ENCODE measurements around the gene PHF21A. TPM values are rescaled to one million over a fixed set of nuclear protein-coding genes. Genes with fewer than 3 reads are reported as not detected.

Gene PHF21A
- total RNA-seq, 2 donors from 2014 or later = 53.0 to 54.6 TPM

DNA sequence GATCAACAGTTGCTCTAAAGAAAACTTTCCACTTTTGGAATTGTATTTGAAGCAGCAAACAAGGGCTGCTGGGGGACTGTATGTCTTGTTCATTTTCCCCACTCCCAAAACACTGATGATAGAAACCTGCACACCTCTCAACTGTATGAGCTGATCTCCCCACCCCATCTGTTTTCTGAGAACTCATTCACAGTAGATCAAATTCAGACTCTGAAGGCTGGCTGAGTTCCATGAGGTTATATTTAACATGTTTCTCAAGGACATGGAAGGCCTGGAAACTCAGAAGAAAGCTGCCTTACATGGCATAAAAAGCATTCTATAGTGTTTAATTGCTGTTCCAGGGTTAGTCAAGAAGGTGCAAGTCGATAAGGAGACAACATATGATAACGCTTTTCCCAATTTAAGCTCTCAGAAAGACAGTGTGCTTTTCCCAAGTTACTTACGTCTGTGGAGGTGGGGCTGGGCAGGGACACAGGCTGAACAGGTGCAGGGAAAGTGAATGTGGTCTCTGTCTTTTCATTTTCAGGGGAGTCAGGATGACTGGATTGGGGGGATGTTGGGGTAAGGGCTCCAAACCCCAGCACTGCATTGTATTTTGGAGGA, 175.8 kb downstream of the PHF21A start:
- no peak for ATAC-seq
- no peaks in the 10 kb centered on the region for H3K9me3 Mint-ChIP-seq
- H3K36me3 Mint-ChIP-seq = no peaks in the 10 kb centered on the region
- no peak for DNase-seq (ENCODE audit: low spot score in 2 of 2)
- H3K27ac Mint-ChIP-seq = no peak overlapping the region

DNA sequence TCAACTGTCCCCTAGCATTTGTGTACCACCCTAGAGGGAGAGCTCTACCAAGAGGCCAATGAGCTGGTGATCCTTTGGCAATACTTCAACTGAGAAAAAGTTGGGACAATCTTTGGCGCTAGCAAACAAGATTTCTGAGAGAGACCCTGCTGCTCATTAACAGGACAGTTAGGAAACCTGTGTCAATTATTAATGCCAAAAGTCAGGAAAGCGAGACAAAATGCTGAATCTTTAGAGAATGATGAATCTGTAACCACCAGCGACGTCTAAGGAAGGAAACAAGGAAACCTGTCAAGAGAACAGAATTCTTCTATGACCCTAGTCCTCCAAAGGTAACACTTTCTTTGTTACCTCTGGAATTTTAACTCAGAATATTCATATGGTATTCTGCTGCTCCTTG, 178.9 kb downstream of the PHF21A start:
- peak overlapping the region in 1 of 2 donors; percentile 47 for H3K27ac Mint-ChIP-seq
- H3K9me3 Mint-ChIP-seq = no peaks in the 10 kb centered on the region
- no peak for ATAC-seq
- H3K36me3 Mint-ChIP-seq = no peaks in the 10 kb centered on the region
- no peak for DNase-seq (ENCODE audit: low spot score in 2 of 2)

DNA sequence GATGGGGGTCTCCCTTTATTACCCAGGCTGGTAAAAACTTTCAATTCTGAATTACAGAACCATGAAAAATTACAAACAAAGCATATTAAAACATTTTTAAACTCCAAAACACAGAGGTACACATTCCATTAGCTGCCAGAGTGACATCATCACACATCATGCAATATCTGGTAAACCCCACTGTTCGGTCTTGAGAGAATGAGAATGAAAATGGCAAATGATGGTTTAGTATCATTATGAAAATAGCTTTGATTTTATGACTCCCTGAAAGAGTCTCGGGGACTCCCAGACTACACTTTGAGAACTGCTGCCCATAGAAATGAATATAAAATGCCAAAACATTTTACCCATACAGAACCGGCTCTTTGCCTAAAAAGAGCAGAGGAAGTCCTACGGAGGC, 180.0 kb downstream of the PHF21A start:
- Mint-ChIP-seq H3K9me3 (no peaks in the 10 kb centered on the region), H3K27ac (no peak overlapping the region), H3K36me3 (no peaks in the 10 kb centered on the region)
- no peak for DNase-seq (ENCODE audit: low spot score in 2 of 2)
- peak; percentile 37 to 63 for ATAC-seq

DNA sequence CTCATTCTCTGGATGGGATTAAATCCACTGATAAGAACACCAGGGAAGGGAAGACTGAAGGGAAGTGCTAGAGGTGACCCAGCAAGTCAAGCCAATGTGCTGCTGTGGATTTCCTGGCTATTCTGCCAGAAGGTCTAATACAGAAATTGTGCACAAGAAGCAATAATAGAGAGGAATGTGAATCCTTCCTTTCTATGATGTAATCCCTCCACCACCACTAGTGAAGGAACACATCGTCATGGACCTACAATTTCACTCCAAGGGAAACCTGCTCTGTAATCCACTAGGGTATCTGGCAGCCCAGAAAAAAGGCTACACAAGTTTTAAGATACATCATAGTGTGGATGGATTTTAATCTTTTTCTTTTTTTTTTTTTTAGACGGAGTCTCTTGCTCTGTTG, 181.4 kb downstream of the PHF21A start:
- Mint-ChIP-seq H3K36me3 (no peaks in the 10 kb centered on the region), H3K27ac (no peak overlapping the region), H3K9me3 (no peaks in the 10 kb centered on the region)
- ATAC-seq (no peak), DNase-seq (ENCODE audit: low spot score in 2 of 2) (no peak)

DNA sequence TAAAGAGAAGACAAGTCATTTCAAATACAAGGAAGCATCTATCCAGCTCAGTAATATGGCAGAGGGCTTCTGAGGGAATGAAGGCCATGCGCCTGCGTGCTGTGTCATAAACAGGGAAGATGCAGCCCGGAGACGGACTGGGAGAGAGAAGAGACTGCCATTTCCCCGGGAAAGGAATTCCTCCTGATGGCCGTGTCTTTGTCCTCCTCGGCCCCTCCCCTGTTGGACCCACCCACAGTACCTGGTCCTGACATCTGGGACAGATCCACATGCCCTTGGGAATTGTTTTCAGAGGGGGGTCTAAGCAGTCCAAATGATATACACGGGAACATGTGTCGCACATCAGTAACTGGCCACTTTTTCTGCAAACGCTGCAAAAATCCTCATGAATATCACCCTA, 183.3 kb downstream of the PHF21A start:
- H3K27ac Mint-ChIP-seq = no peak overlapping the region
- ATAC-seq (no peak), DNase-seq (ENCODE audit: low spot score in 2 of 2) (no peak)
- no peaks in the 10 kb centered on the region for H3K9me3 Mint-ChIP-seq
- no peaks in the 10 kb centered on the region for H3K36me3 Mint-ChIP-seq

DNA sequence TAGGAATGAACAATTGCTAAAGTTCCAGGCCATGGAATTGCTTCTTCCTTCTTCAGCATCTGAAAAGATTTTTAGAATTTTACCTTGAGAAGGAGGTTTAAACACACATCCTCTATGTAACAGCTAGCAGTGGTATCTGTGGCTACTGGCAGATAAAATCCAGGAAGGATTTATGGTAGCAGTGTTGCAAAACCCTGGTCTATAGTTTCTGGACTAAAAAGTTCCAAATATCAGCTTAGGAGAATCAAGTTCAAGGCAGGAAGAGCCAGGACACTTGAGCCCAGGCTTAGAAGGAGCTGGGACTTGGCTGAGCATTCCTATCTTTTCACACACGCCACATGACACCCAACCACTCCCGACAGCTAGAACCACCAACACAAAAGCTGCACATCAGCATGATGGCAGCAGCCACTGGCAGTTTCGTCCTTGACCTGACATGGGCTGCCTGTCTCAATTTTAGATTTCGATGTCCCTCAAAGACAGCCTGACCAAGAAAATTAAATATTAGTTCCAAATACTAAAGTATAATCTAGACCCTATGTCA, 184.7 kb downstream of the PHF21A start:
- Mint-ChIP-seq H3K9me3 (no peaks in the 10 kb centered on the region), H3K27ac (no peak overlapping the region), H3K36me3 (no peaks in the 10 kb centered on the region)
- ATAC-seq (no peak), DNase-seq (ENCODE audit: low spot score in 2 of 2) (no peak)

DNA sequence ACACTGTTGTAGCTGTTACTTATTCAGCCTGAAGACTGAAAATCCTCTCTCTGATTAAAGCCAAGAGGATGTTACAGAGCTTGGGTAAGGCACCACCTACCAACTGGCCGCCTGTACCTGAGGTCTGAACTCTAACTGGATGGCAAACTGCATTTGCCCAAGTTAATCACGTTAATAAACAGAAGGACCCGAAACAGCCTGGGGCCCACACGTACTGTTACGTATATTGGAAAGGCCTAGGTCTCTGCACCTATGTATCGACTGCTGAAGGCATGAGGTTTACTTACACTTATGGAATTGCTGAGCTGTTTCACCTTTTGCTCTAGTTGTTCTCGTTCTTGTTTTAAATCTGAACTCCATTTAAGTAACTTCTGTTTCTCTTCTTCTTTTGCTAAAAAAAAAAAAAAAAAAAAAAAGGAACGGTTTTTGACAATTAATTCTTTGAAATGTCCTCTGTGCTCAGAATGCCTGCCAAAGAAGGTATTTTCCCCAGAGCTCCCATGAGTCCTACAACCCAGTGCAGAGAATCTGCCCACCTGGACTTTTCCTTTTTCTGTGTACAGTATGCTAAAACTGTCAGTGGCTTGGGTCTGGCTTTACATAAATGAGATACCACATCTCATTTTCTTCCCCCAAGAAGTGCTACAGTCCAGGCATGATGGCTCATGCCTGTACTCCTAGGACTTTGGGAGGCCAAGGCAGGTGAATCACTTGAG, 185.7 kb downstream of the PHF21A start:
- Mint-ChIP-seq H3K27ac (no peak overlapping the region), H3K9me3 (no peaks in the 10 kb centered on the region), H3K36me3 (no peaks in the 10 kb centered on the region)
- ATAC-seq = no peak
- DNase-seq (ENCODE audit: low spot score in 2 of 2) = no peak

DNA sequence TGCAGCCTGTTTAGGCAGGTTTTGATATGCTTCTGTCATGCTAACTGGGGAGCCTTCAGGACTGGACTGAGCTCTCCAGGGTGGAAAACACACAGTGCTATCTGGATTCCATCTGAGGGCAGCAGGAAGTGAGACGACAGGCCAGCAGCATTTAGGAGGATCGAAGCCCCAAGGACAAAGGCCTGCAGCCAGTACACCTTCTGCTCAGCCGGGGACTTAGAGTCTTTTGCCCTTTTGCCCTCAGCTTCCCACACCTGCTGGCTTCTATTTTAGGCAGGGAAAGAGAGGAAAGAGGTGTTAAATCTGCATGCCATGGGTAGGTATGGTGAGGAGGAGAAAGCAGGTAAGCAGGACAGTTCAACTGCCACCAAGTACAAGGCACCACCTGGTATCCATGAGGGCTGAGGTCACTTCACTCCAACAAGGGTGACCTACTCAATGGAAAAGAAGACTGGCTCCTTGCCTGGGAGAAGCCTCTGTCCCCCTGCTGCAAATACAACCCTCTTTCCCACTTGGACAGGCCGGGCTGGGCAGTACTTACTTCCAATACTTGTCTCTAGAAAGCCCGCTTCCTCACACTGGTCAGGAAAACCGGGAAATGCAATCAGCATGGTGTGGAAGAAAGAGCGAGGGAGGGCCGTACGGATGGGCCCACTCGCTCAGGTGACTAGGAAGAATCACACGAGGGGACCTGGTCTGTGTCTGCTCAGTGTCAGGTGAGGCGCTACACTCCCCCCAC, 186.5 kb downstream of the PHF21A start:
- Mint-ChIP-seq H3K27ac (no peak overlapping the region), H3K36me3 (no peaks in the 10 kb centered on the region), H3K9me3 (no peaks in the 10 kb centered on the region)
- ATAC-seq = no peak
- DNase-seq (ENCODE audit: low spot score in 2 of 2) = no peak

DNA sequence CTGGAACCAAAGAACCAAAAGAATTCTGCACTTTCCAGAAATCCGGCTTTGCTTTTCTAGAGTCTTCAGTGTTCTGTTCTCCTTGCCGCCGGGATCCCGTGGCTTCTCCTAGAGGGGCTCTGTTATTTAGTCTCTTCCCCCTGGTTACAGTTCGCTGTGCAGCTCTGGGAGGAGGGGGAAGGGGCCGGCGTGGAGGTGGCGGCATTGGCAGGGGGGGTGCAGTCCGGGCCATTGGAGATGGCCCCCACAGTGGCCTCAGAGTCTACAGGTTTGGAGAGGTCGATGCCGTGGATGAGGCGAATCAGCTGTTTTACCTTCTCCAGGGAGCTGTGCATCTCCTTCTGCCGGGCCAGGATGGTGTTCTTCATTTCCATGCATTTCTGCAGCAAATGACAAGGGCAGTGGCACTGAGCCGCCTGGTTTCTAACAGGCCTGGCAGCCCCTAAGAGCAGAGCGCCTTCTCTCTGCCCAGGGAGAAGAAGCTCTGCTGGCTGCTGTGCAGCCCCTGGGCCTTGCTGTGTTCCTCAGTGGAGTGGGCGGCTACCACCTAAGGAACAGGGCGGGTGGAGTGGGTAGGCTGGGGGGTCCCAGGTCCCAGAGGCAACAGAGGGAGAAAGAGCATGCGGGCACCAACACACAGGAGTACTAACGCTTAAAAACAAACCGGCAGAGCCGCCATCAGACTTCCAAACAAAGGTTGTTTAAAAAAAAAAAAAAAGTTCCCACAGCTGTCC, 187.2 kb downstream of the PHF21A start:
- no peaks in the 10 kb centered on the region for H3K36me3 Mint-ChIP-seq
- no peaks in the 10 kb centered on the region for H3K9me3 Mint-ChIP-seq
- no peak for DNase-seq (ENCODE audit: low spot score in 2 of 2)
- H3K27ac Mint-ChIP-seq = no peak overlapping the region
- ATAC-seq = no peak

DNA sequence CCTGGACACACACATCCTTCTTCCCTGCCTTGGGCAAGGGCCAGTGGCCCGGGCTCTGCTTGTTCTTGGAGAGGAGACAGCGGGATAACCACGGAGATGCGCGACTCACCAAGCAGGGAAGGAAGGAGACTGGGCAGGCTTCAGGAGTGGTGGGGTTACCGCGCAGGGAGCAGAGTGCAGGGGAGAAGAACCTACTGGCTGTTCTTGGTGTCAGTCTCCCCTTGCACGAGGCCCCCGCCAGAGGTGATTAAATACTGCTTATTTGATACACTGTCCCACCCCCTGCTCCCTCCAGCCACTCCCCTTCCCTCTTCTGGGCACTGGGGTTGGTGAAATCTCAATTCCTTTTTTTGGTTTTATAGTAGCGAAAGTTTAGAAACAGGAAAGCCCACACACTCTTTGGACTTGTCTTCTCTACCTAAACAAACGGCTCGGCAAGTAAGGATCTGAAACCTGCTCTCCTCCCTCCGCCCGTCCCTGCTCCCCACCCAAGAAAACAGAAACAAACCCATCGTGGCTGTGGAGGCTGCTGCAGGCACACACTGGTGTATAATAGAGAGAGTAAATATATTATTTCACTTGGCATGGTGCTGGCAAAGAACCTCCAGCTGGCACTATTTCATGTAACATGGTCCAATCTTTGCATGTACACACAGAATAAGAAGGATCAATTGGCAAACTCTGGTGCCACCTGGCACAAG, 188.0 kb downstream of the PHF21A start:
- no peak for ATAC-seq
- DNase-seq (ENCODE audit: low spot score in 2 of 2) = no peak
- Mint-ChIP-seq H3K36me3 (no peaks in the 10 kb centered on the region), H3K27ac (peak overlapping the region in 1 of 2 donors; percentile 53), H3K9me3 (no peaks in the 10 kb centered on the region)

DNA sequence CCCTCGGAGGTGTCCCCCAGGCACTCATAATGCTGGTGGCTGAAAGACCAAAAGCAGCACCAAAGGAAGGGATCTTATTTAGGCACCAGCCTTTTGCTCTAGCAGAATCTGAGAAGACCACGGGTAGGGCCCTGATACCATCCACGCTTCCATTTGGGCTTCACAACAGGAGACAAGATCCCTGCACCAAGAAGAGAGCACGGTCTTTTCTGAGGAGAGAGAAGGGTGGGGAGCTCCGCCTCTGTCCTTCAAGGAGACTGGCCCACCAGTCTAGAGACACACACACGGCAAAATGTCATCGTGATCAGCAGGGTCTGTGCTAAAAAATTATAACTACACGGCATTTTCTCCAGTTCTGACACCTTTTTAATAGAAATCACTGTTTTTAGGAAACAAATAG, 189.0 kb downstream of the PHF21A start:
- H3K27ac Mint-ChIP-seq = peak overlapping the region in 1 of 2 donors; percentile 81
- no peaks in the 10 kb centered on the region for H3K36me3 Mint-ChIP-seq
- no peak for DNase-seq (ENCODE audit: low spot score in 2 of 2)
- H3K9me3 Mint-ChIP-seq = no peaks in the 10 kb centered on the region
- no peak for ATAC-seq

DNA sequence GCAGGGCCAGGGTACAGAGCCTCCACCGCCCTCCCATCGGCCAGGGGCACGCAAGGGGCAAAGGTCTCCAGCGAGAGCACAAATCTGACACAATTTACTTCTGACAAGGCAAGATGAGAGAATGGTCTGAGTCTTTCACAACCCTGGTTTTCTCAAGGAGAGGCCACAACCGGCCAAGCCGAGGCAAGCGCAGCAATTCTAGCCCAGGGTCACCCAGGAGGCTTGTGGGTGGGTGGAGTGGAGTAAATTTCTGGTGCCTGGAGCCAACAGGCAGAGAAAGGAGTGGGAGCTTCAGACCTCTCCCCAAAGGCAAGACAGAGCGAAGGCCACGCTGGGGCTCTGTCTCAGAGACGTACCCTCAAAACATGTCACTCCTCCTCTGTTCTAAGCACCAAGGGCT, 189.5 kb downstream of the PHF21A start:
- H3K27ac Mint-ChIP-seq = peak overlapping the region; percentile 81
- H3K9me3 Mint-ChIP-seq = no peaks in the 10 kb centered on the region
- DNase-seq (ENCODE audit: low spot score in 2 of 2) (no peak), ATAC-seq (no peak)
- no peaks in the 10 kb centered on the region for H3K36me3 Mint-ChIP-seq

DNA sequence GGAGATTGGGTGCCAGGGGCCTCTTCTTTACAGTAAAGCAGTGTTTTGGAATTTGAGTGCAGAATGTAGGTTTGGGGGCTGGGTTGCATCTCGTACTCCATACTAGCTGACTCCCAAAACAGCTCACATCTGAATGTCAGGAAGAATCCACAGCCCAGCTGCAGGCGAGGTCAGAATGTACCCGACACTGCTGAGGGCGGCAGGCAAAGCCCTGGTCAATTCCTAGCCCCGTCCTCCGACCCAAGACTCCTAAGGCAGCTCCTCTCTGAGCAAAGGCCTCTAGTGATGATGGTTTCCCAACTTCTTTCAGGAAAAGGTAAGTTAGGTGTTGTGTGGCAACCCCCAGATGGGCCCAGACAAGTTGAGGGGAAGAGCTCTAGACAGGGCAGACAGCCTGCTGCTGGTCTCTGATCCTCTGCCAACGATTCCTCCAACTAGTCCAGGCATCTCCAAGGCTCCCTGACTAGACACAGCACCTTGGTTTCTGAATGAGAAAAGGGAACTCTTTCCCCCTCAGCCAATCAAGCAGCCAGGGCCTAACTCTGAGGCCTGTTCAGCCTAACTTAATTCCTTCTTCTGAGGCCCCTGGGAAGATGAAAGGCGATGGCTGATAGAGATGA, 190.2 kb downstream of the PHF21A start:
- DNase-seq (ENCODE audit: low spot score in 2 of 2) (no peak), ATAC-seq (no peak)
- no peaks in the 10 kb centered on the region for H3K36me3 Mint-ChIP-seq
- no peaks in the 10 kb centered on the region for H3K9me3 Mint-ChIP-seq
- peak overlapping the region; percentile 81 for H3K27ac Mint-ChIP-seq

DNA sequence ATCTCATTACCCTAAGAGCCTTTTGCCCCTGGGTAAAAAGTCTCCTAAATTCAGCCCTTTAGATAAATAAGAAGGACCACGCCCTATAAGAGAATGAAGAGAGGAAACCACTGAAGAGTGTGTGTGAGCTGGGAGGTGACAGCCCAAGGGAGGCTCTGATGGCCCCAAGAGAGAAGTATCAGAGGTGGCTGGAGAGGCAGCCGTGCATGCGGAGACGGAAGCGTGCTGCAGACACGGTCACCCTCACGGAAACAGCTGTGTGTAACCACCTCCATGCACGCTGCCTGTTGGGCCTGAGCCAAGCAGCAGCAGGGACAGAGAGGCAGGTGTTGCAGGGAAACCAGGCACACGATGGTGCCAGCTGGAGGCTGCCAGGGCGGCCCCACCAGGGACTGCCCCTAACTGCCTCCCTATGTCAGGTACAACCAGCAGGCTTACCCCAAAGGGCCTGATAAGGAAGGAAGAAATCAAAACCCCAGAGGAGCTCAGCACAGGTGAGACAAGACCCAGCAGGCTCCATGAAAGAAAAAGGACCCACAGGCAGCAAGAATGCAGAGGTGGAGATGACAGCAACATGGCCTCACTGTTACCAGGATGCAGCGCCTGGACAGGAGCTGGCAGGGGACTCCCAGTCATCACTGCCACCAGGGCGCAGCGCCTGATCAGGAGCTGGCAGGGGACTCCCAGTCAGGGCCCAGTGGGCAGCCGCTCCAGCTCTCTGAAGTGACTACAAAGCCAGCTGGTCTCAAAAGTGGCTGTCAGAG, 191.0 kb downstream of the PHF21A start:
- H3K9me3 Mint-ChIP-seq = no peaks in the 10 kb centered on the region
- ATAC-seq (peak; percentile 40 to 57), DNase-seq (ENCODE audit: low spot score in 2 of 2) (no peak)
- peak overlapping the region; percentile 81 to 89 for H3K27ac Mint-ChIP-seq
- no peaks in the 10 kb centered on the region for H3K36me3 Mint-ChIP-seq

DNA sequence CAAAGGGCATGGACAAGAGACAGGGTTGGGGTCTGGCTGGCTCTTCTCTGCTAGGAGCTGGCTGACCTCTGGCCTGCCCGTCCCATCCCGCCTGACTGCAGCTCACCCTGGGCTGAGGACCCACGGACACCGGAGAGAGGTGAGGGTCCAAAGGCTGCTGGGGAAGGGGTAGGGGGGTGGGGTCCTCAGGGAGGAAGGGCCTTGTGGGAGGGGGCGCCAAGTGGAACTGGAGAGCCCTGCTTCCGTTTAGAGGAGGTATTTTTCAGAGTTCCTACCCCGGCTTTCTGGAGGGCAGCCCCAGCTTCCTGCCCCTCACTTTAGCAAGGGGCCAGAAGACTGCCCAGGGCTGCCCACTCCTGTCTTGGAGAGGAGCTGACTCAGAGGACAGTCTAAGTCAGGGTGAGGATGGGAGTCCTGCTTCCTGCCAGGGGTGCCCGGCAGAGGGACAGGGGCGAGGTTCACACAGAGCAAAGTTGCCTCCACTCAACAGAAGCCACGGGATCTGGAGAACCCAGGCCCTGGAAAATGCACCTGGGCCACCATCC, 191.7 kb downstream of the PHF21A start:
- H3K27ac Mint-ChIP-seq = peak overlapping the region; percentile 81 to 89
- H3K9me3 Mint-ChIP-seq = no peaks in the 10 kb centered on the region
- no peaks in the 10 kb centered on the region for H3K36me3 Mint-ChIP-seq
- DNase-seq (ENCODE audit: low spot score in 2 of 2) = no peak
- peak; percentile 8 to 34 for ATAC-seq
